ENCODE measurements around the gene THOC6. TPM values are rescaled to one million over a fixed set of nuclear protein-coding genes. Genes with fewer than 3 reads are reported as not detected.
"Not testable (repeated sequence)": the region's sequence is repeated elsewhere in the genome, so short reads cannot be mapped to it uniquely, and the experiment has no call there.

THOC6 gene
- total RNA-seq, 1 donor from 2014 or later = 62.4 TPM

DNA sequence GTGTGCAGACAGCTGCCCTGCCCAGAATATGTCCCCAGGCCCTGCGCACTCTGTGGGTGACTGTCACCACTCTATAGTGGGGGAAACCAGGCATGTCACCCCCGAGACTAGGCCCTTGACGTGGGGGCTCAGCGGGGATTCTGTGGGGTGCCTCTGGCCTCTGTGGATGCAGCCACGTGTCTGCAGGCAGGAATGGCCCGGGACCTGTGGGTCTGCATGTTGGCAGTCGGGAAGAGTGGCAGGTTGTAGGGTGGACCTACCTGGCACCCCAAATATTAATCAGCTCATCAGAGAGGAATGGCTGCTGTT is 42.6 kb downstream of the THOC6 start:
- no peak for DNase-seq (ENCODE audit: low spot score in 2 of 2, unreplicated experiment in 2 of 2)
- TF ChIP-seq, protein P1, sequence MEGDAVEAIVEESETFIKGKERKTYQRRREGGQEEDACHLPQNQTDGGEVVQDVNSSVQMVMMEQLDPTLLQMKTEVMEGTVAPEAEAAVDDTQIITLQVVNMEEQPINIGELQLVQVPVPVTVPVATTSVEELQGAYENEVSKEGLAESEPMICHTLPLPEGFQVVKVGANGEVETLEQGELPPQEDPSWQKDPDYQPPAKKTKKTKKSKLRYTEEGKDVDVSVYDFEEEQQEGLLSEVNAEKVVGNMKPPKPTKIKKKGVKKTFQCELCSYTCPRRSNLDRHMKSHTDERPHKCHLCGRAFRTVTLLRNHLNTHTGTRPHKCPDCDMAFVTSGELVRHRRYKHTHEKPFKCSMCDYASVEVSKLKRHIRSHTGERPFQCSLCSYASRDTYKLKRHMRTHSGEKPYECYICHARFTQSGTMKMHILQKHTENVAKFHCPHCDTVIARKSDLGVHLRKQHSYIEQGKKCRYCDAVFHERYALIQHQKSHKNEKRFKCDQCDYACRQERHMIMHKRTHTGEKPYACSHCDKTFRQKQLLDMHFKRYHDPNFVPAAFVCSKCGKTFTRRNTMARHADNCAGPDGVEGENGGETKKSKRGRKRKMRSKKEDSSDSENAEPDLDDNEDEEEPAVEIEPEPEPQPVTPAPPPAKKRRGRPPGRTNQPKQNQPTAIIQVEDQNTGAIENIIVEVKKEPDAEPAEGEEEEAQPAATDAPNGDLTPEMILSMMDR (IDR thresholded peaks at IDR 0.05; ENCODE audit: unreplicated experiment) = no peak
- Mint-ChIP-seq H3K27me3 (ENCODE audit: low read depth) (no peaks in the 10 kb centered on the region), H3K4me3 (no peak overlapping the region), H3K36me3 (no peaks in the 10 kb centered on the region), H3K4me1 (peaks cover 4% of the 10 kb centered on the region), H3K9me3 (no peaks in the 10 kb centered on the region), H3K27ac (no peak overlapping the region)

- no peak overlapping the region for H3K4me3 Mint-ChIP-seq
- H3K36me3 Mint-ChIP-seq = no peaks in the 10 kb centered on the region
- DNase-seq (ENCODE audit: low spot score in 2 of 2, unreplicated experiment in 2 of 2) = no peak
- no peak overlapping the region for H3K27ac Mint-ChIP-seq
- H3K27me3 Mint-ChIP-seq (ENCODE audit: low read depth) = peaks cover 5% of the 10 kb centered on the region
- H3K4me1 Mint-ChIP-seq = peaks cover 4% of the 10 kb centered on the region
- no peaks in the 10 kb centered on the region for H3K9me3 Mint-ChIP-seq
- TF ChIP-seq, protein P1 (IDR thresholded peaks at IDR 0.05; ENCODE audit: unreplicated experiment) = no peak
Measured at GRCh38 chr16:3068487-3068886, 44.7 kb downstream of the THOC6 start.

DNA sequence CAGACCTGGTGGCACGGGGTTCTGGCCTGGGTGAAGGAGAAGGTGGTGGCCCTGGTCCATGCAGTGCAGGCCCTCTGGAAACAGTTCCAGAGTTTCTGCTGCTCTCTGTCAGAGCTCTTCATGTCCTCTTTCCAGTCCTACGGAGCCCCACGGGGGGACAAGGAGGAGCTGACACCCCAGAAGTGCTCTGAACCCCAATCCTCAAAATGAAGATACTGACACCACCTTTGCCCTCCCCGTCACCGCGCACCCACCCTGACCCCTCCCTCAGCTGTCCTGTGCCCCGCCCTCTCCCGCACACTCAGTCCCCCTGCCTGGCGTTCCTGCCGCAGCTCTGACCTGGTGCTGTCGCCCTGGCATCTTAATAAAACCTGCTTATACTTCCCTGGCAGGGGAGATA is 45.3 kb downstream of the THOC6 start:
- H3K4me1 Mint-ChIP-seq; H3K27ac Mint-ChIP-seq; DNase-seq (ENCODE audit: low spot score in 2 of 2, unreplicated experiment in 2 of 2); H3K9me3 Mint-ChIP-seq; H3K4me3 Mint-ChIP-seq; H3K36me3 Mint-ChIP-seq: not testable (repeated sequence)
- peaks cover 12% of the 10 kb centered on the region for H3K27me3 Mint-ChIP-seq (ENCODE audit: low read depth)

- no peaks in the 10 kb centered on the region for H3K9me3 Mint-ChIP-seq
- H3K27me3 Mint-ChIP-seq (ENCODE audit: low read depth) = peaks cover 19% of the 10 kb centered on the region
- no peak overlapping the region for H3K27ac Mint-ChIP-seq
- TF ChIP-seq, protein P1 (IDR thresholded peaks at IDR 0.05; ENCODE audit: unreplicated experiment) = no peak
- no peak overlapping the region for H3K4me3 Mint-ChIP-seq
- no peak for DNase-seq (ENCODE audit: low spot score in 2 of 2, unreplicated experiment in 2 of 2)
- no peaks in the 10 kb centered on the region for H3K36me3 Mint-ChIP-seq
- H3K4me1 Mint-ChIP-seq = peaks cover under 1% of the 10 kb centered on the region
Measured at GRCh38 chr16:3070608-3071111, 46.8 kb downstream of the THOC6 start.

DNA sequence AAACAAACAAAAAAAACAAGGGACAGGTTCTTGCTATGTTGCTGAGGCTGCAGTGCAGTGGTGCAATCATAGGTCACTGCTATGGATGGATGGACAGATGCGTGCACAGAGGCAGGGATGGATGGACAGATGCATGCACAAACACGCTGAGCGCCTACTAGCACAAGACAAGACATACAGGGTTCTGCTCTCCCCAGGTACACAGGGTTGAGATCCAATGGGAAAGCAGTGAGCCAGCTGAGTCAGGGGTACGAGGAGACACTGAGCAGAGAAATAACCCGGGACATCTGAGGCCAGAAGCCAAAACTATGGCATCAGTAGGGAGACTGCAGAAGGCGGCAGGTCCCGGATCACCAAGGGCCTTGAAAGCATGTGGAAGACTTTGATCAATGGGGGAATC is 47.8 kb downstream of the THOC6 start:
- TF ChIP-seq, protein P1 (IDR thresholded peaks at IDR 0.05; ENCODE audit: unreplicated experiment) = no peak
- no peak overlapping the region for H3K4me3 Mint-ChIP-seq
- H3K4me1 Mint-ChIP-seq = no peaks in the 10 kb centered on the region
- no peaks in the 10 kb centered on the region for H3K9me3 Mint-ChIP-seq
- no peaks in the 10 kb centered on the region for H3K36me3 Mint-ChIP-seq
- peaks cover 19% of the 10 kb centered on the region for H3K27me3 Mint-ChIP-seq (ENCODE audit: low read depth)
- no peak overlapping the region for H3K27ac Mint-ChIP-seq
- DNase-seq (ENCODE audit: low spot score in 2 of 2, unreplicated experiment in 2 of 2) = no peak

GRCh38 chr16:3072148-3072547 is 48.3 kb downstream of the THOC6 start:
- DNase-seq (ENCODE audit: low spot score in 2 of 2, unreplicated experiment in 2 of 2); H3K36me3 Mint-ChIP-seq; H3K27ac Mint-ChIP-seq; H3K4me3 Mint-ChIP-seq; H3K9me3 Mint-ChIP-seq; H3K4me1 Mint-ChIP-seq: not testable (repeated sequence)
- H3K27me3 Mint-ChIP-seq (ENCODE audit: low read depth) = peaks cover 21% of the 10 kb centered on the region

- H3K4me1 Mint-ChIP-seq, H3K36me3 Mint-ChIP-seq: not testable (repeated sequence)
Measured at GRCh38 chr16:3072576-3073263, 48.9 kb downstream of the THOC6 start.

More at GRCh38 chr16:3072576-3073263, 48.9 kb downstream of the THOC6 start:
- DNase-seq (ENCODE audit: low spot score in 2 of 2, unreplicated experiment in 2 of 2); H3K9me3 Mint-ChIP-seq; H3K4me3 Mint-ChIP-seq; H3K27ac Mint-ChIP-seq: not testable (repeated sequence)
- H3K27me3 Mint-ChIP-seq (ENCODE audit: low read depth) = peaks cover 23% of the 10 kb centered on the region

Data from mesothelial cell of epicardium (in vitro differentiated cells).